ENCODE results near the gene ZFHX3.

The ZFHX3 gene

DNA sequence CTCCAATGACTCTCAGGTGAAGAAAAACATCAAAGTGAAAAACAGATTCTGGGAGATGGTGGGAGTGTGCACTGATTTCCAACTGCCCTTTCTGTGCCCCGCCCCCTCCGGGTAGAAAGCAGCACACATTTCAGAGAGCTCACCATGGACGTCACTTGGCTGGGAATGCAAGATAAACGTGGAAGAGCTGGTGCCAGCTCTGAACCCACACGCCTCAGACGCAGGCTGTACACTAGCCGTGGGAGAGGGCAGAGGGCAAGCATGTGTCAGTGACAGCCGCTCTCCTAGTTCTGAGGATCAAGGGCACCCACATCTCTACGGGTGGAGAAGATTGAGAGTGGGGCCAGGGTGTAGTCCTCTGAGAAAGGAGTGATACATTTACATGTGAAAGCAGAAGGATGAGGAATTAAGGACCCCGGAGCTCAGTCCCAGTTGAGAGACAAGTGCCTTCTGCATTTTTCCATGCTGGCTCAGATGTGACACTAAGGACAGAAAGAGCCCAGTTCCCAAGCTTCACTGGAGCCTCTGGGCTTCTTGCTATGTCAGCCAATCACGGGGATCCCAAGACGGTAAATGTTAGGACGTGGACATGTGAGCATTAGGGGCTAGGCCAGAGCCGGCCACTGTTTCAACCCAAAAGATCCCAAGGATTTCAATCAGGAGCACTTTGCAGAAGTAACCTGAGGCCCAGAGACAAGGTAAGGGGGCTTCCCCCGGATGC, 101.3 kb downstream of the ZFHX3 start:
- peak; percentile 70 to 82 for DNase-seq (ENCODE audit: low read depth in 2 of 2)
- no peak overlapping the region for H3K4me3 ChIP-seq (replicated peaks in 1 of 2; ENCODE audit: low read depth in 2 of 2, low read length in 2 of 2)
- TF ChIP-seq, protein P1, sequence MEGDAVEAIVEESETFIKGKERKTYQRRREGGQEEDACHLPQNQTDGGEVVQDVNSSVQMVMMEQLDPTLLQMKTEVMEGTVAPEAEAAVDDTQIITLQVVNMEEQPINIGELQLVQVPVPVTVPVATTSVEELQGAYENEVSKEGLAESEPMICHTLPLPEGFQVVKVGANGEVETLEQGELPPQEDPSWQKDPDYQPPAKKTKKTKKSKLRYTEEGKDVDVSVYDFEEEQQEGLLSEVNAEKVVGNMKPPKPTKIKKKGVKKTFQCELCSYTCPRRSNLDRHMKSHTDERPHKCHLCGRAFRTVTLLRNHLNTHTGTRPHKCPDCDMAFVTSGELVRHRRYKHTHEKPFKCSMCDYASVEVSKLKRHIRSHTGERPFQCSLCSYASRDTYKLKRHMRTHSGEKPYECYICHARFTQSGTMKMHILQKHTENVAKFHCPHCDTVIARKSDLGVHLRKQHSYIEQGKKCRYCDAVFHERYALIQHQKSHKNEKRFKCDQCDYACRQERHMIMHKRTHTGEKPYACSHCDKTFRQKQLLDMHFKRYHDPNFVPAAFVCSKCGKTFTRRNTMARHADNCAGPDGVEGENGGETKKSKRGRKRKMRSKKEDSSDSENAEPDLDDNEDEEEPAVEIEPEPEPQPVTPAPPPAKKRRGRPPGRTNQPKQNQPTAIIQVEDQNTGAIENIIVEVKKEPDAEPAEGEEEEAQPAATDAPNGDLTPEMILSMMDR (IDR thresholded peaks at IDR 0.05; ENCODE audit: low read depth, low read length) = no peak

DNA sequence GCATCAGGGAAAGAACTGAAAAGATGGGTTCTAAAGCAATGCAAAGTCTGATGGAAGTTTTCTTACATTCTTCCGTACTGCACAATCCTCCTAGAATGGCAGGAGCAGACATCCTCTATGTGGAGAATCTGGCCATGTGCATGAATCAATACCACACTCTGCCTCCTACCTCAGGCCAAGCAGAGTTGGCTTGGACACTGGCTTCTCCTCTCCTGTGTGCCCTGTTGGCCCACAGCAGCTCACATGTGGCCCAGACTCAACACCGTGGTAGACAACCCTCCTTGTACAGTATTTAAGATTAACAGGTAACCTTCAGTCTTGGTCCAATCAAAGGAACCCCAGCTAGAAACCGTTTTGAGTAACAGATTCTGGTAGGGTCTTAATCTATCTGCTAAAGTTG, 101.9 kb downstream of the ZFHX3 start:
- DNase-seq (ENCODE audit: low read depth in 2 of 2) = no peak
- TF ChIP-seq, protein P1 (IDR thresholded peaks at IDR 0.05; ENCODE audit: low read depth, low read length) = no peak
- H3K4me3 ChIP-seq (replicated peaks in 1 of 2; ENCODE audit: low read depth in 2 of 2, low read length in 2 of 2) = no peak overlapping the region

DNA sequence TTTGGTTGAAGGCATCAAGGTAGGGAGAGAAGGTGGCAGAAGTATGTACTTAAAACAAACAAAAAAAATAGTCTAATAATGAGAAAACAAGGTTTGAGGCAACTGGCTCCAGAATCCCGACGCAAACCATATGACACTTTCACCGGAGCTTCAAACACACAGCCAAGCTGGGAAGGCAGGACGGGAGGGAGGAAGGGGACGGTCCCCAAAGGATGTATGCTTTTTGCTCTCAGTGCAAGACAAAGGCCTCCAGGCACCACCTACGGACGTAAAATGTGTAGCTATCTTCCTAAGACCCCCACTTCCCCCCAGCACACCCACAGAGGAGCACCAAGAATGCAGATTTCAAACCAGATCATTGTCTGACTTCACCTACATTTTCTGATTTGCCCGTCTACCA, 102.3 kb downstream of the ZFHX3 start:
- no peak for DNase-seq (ENCODE audit: low read depth in 2 of 2)
- H3K4me3 ChIP-seq (replicated peaks in 1 of 2; ENCODE audit: low read depth in 2 of 2, low read length in 2 of 2) = no peak overlapping the region
- TF ChIP-seq, protein P1 (IDR thresholded peaks at IDR 0.05; ENCODE audit: low read depth, low read length) = no peak

DNA sequence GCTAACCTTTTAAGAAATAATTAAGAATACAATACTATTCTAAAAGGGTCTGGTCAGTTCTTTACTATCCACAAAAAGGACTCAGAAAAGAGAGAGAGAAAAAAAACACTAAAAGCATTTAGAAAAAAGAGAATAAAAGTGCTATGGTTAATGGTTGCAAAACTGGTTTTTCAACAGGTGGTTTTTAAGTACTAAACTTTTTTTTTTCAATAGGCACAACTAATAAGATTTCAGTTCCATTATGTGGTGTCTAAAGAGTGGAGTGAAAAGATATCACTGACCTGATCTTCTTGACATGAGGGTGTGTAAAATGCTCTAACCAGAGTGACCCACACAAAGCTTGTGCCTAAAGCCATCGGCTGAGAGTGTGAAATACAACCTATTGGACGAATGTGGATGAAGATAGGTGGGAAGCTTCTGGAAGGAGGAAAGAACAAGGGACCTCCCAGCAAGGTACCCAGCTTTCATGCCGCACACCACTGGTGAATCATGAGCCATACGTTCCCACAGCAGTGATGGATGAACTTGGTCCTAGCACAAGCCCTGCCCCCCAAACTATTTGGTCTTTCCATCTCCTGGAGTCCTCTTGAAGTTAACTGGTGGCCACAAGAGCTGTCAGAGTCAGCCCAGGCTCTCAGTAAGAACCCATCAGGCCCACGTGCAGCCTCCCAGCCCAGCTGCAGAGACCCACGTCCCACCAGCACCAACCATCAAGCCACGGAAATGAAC, 103.0 kb downstream of the ZFHX3 start:
- no peak for DNase-seq (ENCODE audit: low read depth in 2 of 2)
- H3K4me3 ChIP-seq (replicated peaks in 1 of 2; ENCODE audit: low read depth in 2 of 2, low read length in 2 of 2) = no peak overlapping the region
- TF ChIP-seq, protein P1 (IDR thresholded peaks at IDR 0.05; ENCODE audit: low read depth, low read length) = no peak

DNA sequence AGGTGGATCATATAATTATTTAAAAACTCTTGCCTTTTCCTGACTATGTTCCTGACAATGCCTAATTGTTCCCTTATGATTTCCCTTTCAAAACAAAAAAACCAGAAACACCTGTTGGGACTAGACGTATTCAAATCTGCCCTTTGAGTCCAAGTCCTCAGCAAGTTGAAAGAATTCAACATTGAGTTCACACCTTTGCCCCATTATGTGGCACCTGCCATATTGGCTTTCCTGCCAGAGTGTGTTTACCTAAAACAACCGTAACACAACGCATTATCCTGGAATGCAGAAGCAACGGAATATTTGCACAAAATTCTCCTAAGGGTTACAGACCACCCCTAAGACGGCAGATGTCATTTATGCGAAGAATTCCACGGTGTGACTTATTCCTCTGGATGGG, 105.9 kb downstream of the ZFHX3 start:
- H3K4me3 ChIP-seq (replicated peaks in 1 of 2; ENCODE audit: low read depth in 2 of 2, low read length in 2 of 2) = no peak overlapping the region
- no peak for DNase-seq (ENCODE audit: low read depth in 2 of 2)
- TF ChIP-seq, protein P1 (IDR thresholded peaks at IDR 0.05; ENCODE audit: low read depth, low read length) = no peak

DNA sequence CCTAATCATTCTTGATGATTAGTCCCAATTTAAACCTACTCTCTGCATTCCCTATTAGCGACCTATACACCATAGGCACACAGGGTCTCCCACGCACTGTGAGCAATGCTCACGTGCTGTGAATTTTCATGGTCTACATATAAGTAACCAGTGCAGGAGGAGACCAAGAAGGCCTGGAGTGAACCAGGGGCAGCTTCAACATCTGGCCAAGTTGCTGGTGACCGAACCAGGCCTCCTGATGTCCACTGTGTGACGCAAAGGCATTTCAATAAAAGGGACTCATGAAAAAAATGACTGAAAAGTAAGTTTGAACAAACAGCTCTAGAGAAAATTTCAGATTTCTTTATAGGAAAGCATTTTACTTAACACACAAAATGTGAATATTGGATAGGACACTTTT, 107.0 kb downstream of the ZFHX3 start:
- TF ChIP-seq, protein P1 (IDR thresholded peaks at IDR 0.05; ENCODE audit: low read depth, low read length) = no peak
- no peak overlapping the region for H3K4me3 ChIP-seq (replicated peaks in 1 of 2; ENCODE audit: low read depth in 2 of 2, low read length in 2 of 2)

More for the DNA sequence above, 107.0 kb downstream of the ZFHX3 start:
- no peak for DNase-seq (ENCODE audit: low read depth in 2 of 2)
